Epithelial cell of esophagus (primary cell): Measurements from ENCODE around the gene NT5M.

Experiments used
- DNase-seq: peaks from one replicate; pipeline ENCODE4 v3.0.0; 2010; ENCODE audit warnings: low read depth
- H3K4me3 ChIP-seq: 2 replicates; pipeline ENCODE4 v1.5.1; 2011; ENCODE audit warnings: mild to moderate bottlenecking, low read length, control low read depth
- CTCF ChIP-seq: IDR thresholded peaks from 2 replicates; pipeline ENCODE4 v1.5.1; 2011; ENCODE audit warnings: low read depth, mild to moderate bottlenecking, low read length, control low read depth, inconsistent platforms; ENCODE audit not compliant: insufficient read depth; ENCODE audit errors: missing control alignments

Gene NT5M

GRCh38 chr17:17315142-17315821 lies 12.1 kb downstream of the NT5M start:
- no peak for TF ChIP-seq CTCF
- no peak for DNase-seq

DNA sequence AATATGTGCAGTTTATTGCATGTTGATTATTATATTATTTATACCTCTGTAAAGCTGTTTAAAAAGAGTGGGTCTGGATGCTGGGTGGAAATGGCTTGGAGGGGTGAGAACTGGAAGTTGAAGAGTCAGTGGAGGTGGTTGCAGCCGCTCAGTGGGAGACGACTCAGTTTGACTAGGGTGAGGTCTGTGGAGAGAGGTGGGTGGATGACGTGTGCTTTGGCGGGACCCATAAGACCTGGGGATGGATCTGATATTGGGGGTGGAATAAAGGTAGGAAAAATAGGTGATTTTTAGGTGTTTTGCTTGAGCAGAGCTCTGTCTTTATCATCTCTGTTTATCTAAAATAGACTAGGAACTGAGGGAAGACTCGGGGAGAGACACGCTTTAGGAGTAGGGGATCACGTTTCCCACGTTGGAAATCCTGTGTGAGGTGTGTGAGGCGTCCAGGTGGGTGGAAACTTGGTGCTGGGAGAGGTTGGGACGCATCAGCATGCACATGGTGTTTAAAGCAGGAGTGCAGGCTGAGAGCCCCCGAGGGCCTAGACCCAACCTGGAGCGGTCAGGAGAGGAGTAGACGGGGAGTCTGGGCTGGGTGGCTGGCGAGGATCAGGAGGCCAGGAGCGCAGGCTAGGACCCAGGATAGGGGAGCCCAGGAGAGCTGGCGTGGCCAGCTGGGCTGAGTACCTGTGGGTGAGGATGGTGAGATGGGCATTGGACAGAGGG lies 17.2 kb downstream of the NT5M start:
- no peak for TF ChIP-seq CTCF
- no peak overlapping the region for H3K4me3 ChIP-seq
- no peak for DNase-seq

More at GRCh38 chr17:17315142-17315821, 12.1 kb downstream of the NT5M start:
- H3K4me3 ChIP-seq: no peak overlapping the region

- no peak for TF ChIP-seq CTCF
Measured at GRCh38 chr17:17320911-17321220, 17.7 kb downstream of the NT5M start.

DNA sequence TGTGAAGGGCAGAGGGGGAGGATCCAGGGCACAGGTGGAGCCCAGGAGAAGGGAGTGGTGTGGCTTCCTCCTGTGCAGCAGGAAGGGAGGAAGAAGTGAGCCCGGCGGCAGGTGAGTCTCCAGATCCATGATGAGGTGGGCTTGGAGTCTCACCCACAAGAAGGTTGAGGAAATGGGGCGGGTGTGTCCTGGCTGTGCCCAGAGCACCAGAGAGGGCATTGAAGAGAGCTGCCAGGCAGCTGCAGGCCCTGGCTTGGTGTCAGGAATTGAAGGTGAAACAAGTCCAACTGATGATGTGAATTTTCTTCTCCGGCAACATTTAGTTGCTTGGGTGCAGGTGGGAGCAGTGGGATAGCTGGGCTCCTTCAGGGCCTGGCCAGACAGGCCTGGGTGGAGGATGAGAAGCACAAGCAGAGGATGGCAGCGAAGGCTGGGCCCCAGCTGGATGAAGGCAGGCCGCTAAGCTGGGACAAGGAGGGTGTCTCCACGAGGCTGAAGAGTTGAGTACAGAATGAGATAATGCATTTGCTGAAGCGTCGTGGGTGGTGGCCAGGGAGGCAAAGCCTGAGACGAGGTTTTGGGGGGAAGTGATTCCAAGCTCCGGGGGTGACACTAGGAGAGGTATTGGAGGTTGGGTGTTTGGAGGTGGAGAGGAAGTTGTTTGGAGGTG lies 18.3 kb downstream of the NT5M start:
- no peak for TF ChIP-seq CTCF
- no peak overlapping the region for H3K4me3 ChIP-seq
- DNase-seq: no peak

More at GRCh38 chr17:17320911-17321220, 17.7 kb downstream of the NT5M start:
- DNase-seq: no peak
- no peak overlapping the region for H3K4me3 ChIP-seq

DNA sequence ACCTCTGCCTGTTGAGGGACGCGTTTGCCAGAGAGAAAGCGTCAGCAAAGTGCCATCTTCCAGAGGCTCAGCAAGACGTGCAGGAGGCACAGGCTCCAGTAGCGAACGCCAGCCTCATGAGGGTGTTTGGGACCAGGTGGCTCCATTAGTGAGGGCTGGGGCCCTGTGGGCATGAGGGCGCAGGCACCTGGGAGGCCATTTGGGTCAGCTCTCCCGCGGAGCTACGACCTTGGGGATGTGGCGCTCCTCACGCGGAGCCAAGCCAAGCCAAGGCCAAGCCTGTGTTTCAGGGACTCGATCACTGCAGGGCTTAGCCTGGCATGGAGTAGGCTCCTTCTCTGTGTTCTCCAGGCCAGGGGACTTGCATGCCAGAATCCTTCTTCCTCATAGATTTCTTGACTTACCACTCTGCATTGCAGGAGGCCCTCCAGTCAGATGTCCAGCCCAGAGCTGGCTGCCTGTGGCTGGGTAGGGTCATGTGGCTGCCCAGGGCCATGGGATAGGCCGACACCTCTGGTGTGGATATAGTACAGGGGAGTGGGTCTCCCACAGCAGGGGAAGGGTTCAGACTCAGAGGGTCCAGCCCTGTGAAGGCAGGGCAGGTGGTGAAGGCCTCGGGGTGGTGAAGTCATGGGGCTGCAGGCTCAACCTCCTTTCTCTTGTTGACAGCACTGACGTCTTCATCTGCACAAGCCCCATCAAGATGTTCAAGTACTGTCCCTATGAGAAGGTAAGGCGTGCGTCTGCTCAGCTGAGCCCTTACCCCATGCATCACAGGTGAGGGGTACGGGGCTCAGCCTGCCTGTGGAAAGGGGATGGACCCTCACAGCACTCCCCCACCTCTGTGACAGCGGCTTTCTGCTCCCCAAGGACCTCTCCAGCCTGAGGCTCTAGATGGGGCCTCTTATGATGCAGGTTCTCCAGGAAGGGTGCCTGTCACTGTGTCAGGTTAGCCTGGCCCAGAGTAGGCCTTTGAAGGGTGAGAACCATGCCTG lies 19.6 kb downstream of the NT5M start:
- DNase-seq: no peak
- no peak overlapping the region for H3K4me3 ChIP-seq
- TF ChIP-seq CTCF: no peak

GRCh38 chr17:17324616-17325015 lies 21.4 kb downstream of the NT5M start:
- no peak for TF ChIP-seq CTCF
- H3K4me3 ChIP-seq: no peak overlapping the region
- DNase-seq: no peak
